ENCODE measurements around the gene P2RX1.

P2RX1 gene

GRCh38 chr17:3963237-3964201, 47.3 kb upstream of the P2RX1 start:
- Histone ChIP-seq H3K9me3 (ENCODE audit: insufficient read depth, low read length) (no peaks in the 10 kb centered on the region), H3F3A (ENCODE audit: insufficient read depth) (peaks cover 34% of the 10 kb centered on the region), H3K4me2 (ENCODE audit: low read depth, low read length, poor library complexity, severe bottlenecking) (peak overlapping the region; percentile 93), H3K27me3 (ENCODE audit: low read length) (no peaks in the 10 kb centered on the region), H2AFZ (ENCODE audit: low read depth, low read length, severe bottlenecking) (no peak overlapping the region), H3K9ac (ENCODE audit: low read length) (peak overlapping the region; percentile 98), H3K27ac (ENCODE audit: low read depth, low read length) (peak overlapping the region; percentile 95), H3K9me2 (replicated peaks; ENCODE audit: insufficient read depth, low read length) (no peaks in the 10 kb centered on the region), H3K36me3 (ENCODE audit: low read length) (0 out of 2 replicates have a peak, but pooled peaks cover 5% of the 10 kb centered on the region), H4K20me1 (ENCODE audit: low read depth, low read length) (peaks cover 16% of the 10 kb centered on the region), H3K4me3 (ENCODE audit: insufficient read depth, low read length, poor library complexity, severe bottlenecking) (peak overlapping the region; percentile 85), H3K79me2 (ENCODE audit: insufficient read depth, low read length) (peaks cover 49% of the 10 kb centered on the region)
- TF ChIP-seq CTCF (IDR thresholded peaks at IDR 0.05; ENCODE audit: insufficient read depth, low read length, poor library complexity, severe bottlenecking) (no peak), EZH2phosphoT487 (conservative IDR thresholded peaks at IDR 0.05; ENCODE audit: low read length) (no peak)

GRCh38 chr17:3962965-3963236, 46.6 kb upstream of the P2RX1 start:
- peaks cover 56% of the 10 kb centered on the region for H3K79me2 ChIP-seq (ENCODE audit: insufficient read depth, low read length)
- peaks cover 21% of the 10 kb centered on the region for H4K20me1 ChIP-seq (ENCODE audit: low read depth, low read length)
- H3K4me2 ChIP-seq (ENCODE audit: low read depth, low read length, poor library complexity, severe bottlenecking): peak overlapping the region; percentile 93
- H3K27me3 ChIP-seq (ENCODE audit: low read length): no peaks in the 10 kb centered on the region
- H3F3A ChIP-seq (ENCODE audit: insufficient read depth): peaks cover 34% of the 10 kb centered on the region
- no peak for TF ChIP-seq EZH2phosphoT487 (conservative IDR thresholded peaks at IDR 0.05; ENCODE audit: low read length)
- TF ChIP-seq CTCF (IDR thresholded peaks at IDR 0.05; ENCODE audit: insufficient read depth, low read length, poor library complexity, severe bottlenecking): no peak
- peak overlapping the region; percentile 85 for H3K4me3 ChIP-seq (ENCODE audit: insufficient read depth, low read length, poor library complexity, severe bottlenecking)
- peak overlapping the region; percentile 98 for H3K9ac ChIP-seq (ENCODE audit: low read length)
- H3K27ac ChIP-seq (ENCODE audit: low read depth, low read length): peak overlapping the region; percentile 95
- H3K36me3 ChIP-seq (ENCODE audit: low read length): peaks cover 5% of the 10 kb centered on the region; the same call in 1 of the 2 replicates
- H2AFZ ChIP-seq (ENCODE audit: low read depth, low read length, severe bottlenecking): no peak overlapping the region
- no peaks in the 10 kb centered on the region for H3K9me2 ChIP-seq (replicated peaks; ENCODE audit: insufficient read depth, low read length)
- no peaks in the 10 kb centered on the region for H3K9me3 ChIP-seq (ENCODE audit: insufficient read depth, low read length)

GRCh38 chr17:3962217-3962964, 46.1 kb upstream of the P2RX1 start:
- Histone ChIP-seq H3K27me3 (ENCODE audit: low read length) (no peaks in the 10 kb centered on the region), H3K9ac (ENCODE audit: low read length) (peak overlapping the region; percentile 98), H4K20me1 (ENCODE audit: low read depth, low read length) (peaks cover 22% of the 10 kb centered on the region), H3K9me2 (replicated peaks; ENCODE audit: insufficient read depth, low read length) (no peaks in the 10 kb centered on the region), H3K4me2 (ENCODE audit: low read depth, low read length, poor library complexity, severe bottlenecking) (peak overlapping the region; percentile 93), H3K79me2 (ENCODE audit: insufficient read depth, low read length) (peaks cover 61% of the 10 kb centered on the region), H3K36me3 (ENCODE audit: low read length) (peaks cover 5% of the 10 kb centered on the region; the same call in 1 of the 2 replicates), H3F3A (ENCODE audit: insufficient read depth) (peaks cover 34% of the 10 kb centered on the region), H3K9me3 (ENCODE audit: insufficient read depth, low read length) (no peaks in the 10 kb centered on the region), H3K27ac (ENCODE audit: low read depth, low read length) (peak overlapping the region; percentile 95), H2AFZ (ENCODE audit: low read depth, low read length, severe bottlenecking) (no peak overlapping the region), H3K4me3 (ENCODE audit: insufficient read depth, low read length, poor library complexity, severe bottlenecking) (peak overlapping the region; percentile 85)
- TF ChIP-seq CTCF (IDR thresholded peaks at IDR 0.05; ENCODE audit: insufficient read depth, low read length, poor library complexity, severe bottlenecking) (no peak), EZH2phosphoT487 (conservative IDR thresholded peaks at IDR 0.05; ENCODE audit: low read length) (no peak)
